Panc1 (cell line): ENCODE data around the gene PRKACA. TPM values are rescaled to one million over a fixed set of nuclear protein-coding genes. Genes with fewer than 3 reads are reported as not detected.
"Not testable (repeated sequence)": the region's sequence is repeated elsewhere in the genome, so short reads cannot be mapped to it uniquely, and the experiment has no call there.

ENCODE experiments used
- ATAC-seq: fragments of 200-7000 bp; cut with Tn5 transposase; 2 replicates; pipeline ENCODE4 v1.9.1; 2020; ENCODE audit warnings: mild to moderate bottlenecking, moderate library complexity
- BruUV-seq: library from RNA; stranded (reverse); fragments of 400-500 nt; replicated peaks from 2 replicates; lab custom pipeline; 2021; lab: Mats Ljungman, UMichigan
- CTCF ChIA-PET: fragments of 300-600 bp; sonication (Branson Sonifier 250); formaldehyde crosslinking; loops from one replicate; lab custom pipeline; 2022; ENCODE audit warnings: antibody characterized with exemption; lab: Charles Lee
- POLR2A ChIA-PET: fragments of 300-600 bp; sonication (Branson Sonifier 250); formaldehyde crosslinking; loops from one replicate; lab custom pipeline; 2022; ENCODE audit warnings: antibody characterized with exemption; lab: Charles Lee
- DNase-seq: peaks from one replicate; pipeline ENCODE4 v3.0.0-alpha.2; 2010; ENCODE audit warnings: low read depth, low spot score
- H3K27ac ChIP-seq: 2 replicates; pipeline ENCODE4 v1.5.1; 2011; ENCODE audit warnings: mild to moderate bottlenecking, low read length, inconsistent platforms
- H3K27me3 ChIP-seq: fragments of 200-500 bp; sonication (Bioruptor generic); 2 replicates; pipeline ENCODE4 v1.6.0; 2014; ENCODE audit warnings: low read length, inconsistent platforms; ENCODE audit not compliant: control insufficient read depth, insufficient read depth
- H3K36me3 ChIP-seq: fragments of 200-500 bp; sonication (Bioruptor generic); 2 replicates; pipeline ENCODE4 v1.5.1; 2014; ENCODE audit warnings: inconsistent platforms, mild to moderate bottlenecking, low read length, moderate library complexity; ENCODE audit not compliant: control insufficient read depth, insufficient read depth
- H3K4me1 ChIP-seq: 2 replicates; pipeline ENCODE4 v1.5.1; 2011; ENCODE audit warnings: inconsistent platforms, mild to moderate bottlenecking, low read length, moderate library complexity; ENCODE audit not compliant: control insufficient read depth, insufficient read depth
- H3K4me3 ChIP-seq, 2 experiments: 2 replicates each; pipeline ENCODE4 v1.5.1; 2011 to 2012; ENCODE audit warnings: low read depth in 2 of 2, low read length in 2 of 2, mild to moderate bottlenecking in 2 of 2, inconsistent platforms in 1 of 2, moderate library complexity in 1 of 2
- H3K9me3 ChIP-seq: fragments of 200-500 bp; sonication (Bioruptor generic); 2 replicates; pipeline ENCODE4 v1.5.1; 2014; ENCODE audit warnings: low read depth, mild to moderate bottlenecking, inconsistent platforms, low read length, moderate library complexity; ENCODE audit not compliant: control insufficient read depth, insufficient read depth
- CTCF ChIP-seq: fragments of 450-650 bp; IDR thresholded peaks from 2 replicates; pipeline ENCODE4 v1.5.1; 2017; ENCODE audit warnings: mild to moderate bottlenecking
- in situ Hi-C: cut with HindIII; loops from 2 replicates; pipeline ENCODE4 v1.10.0; 2016; ENCODE audit warnings: low sequenced_read_pairs, low pct_unique_long_range_greater_than_20kb
- intact Hi-C: fragments of 100-400 bp; cut with micrococcal nuclease; formaldehyde crosslinking; loops from one replicate; pipeline ENCODE4 v1.10.0; 2022; ENCODE audit not compliant: unreplicated experiment
- total RNA-seq: library from RNA; stranded (reverse); gene quantifications from one replicate; pipeline ENCODE4 v1.2.1, GENCODE V29; 2021; ENCODE audit not compliant: unreplicated experiment

PRKACA gene
- total RNA-seq, 1 experiment from 2014 or later, result 70.8 TPM

GRCh38 chr19:14042659-14043608 lies 74.6 kb downstream of the PRKACA start:
- DNase-seq, BruUV-seq, H3K4me1 ChIP-seq, intact Hi-C loops, H3K36me3 ChIP-seq, POLR2A ChIA-PET, H3K27me3 ChIP-seq, H3K27ac ChIP-seq, in situ Hi-C loops, H3K4me3 ChIP-seq, H3K9me3 ChIP-seq: not testable (repeated sequence)
- ATAC-seq, result peak; percentile 90
- CTCF ChIA-PET, result interaction anchor here (0.5 to 1.5 kb wide), 3 partner anchors 10 to 18 kb away, joined by 6 to 9 read pairs (median 9); partner anchors contain the start of gene IL27RA
- peak; percentile 76 for TF ChIP-seq CTCF

Other genes with a start within 250 kb of the PRKACA start
- 0.33 TPM for gene NANOS3, start 240.6 kb downstream of the PRKACA start, total RNA-seq
- gene BRME1, start 211.6 kb downstream of the PRKACA start, total RNA-seq, result 6.5 TPM
- gene CC2D1A, start 211.6 kb downstream of the PRKACA start, total RNA-seq, result 28.0 TPM
- 1.4 TPM for gene PODNL1, start 179.3 kb downstream of the PRKACA start, total RNA-seq
- 38.8 TPM for gene DCAF15, start 165.3 kb downstream of the PRKACA start, total RNA-seq
- 15.2 TPM for gene RFX1, start 111.4 kb downstream of the PRKACA start, total RNA-seq
- gene RLN3, start 89.6 kb downstream of the PRKACA start, total RNA-seq, result not detected
- gene IL27RA, start 86.0 kb downstream of the PRKACA start, total RNA-seq, result 10.2 TPM
- 0.54 TPM for gene PALM3, start 55.7 kb downstream of the PRKACA start, total RNA-seq
- gene MISP3, start 45.0 kb downstream of the PRKACA start, total RNA-seq, result 1.5 TPM
- gene C19orf67, start 32.0 kb downstream of the PRKACA start, total RNA-seq, result 0.28 TPM
- 82.0 TPM for gene SAMD1, start 27.0 kb downstream of the PRKACA start, total RNA-seq
- 35.4 TPM for gene ASF1B, start 18.8 kb upstream of the PRKACA start, total RNA-seq
- 37.7 TPM for gene ADGRL1, start 88.4 kb upstream of the PRKACA start, total RNA-seq